Tibial nerve (tissue), 4 donors: ENCODE data around the gene PLAC1.

Experiments used
- EP300 ChIP-seq, 2 donors: sonication (generic); formaldehyde crosslinking; IDR thresholded peaks; one replicate each; pipeline ENCODE4 v1.6.1; 2017; ENCODE audit warnings: antibody characterized with exemption in 2 of 2, mild to moderate bottlenecking in 1 of 2
- POLR2A ChIP-seq, 2 donors: fragments of 450-650 bp; IDR thresholded peaks; one replicate each; pipeline ENCODE4 v1.6.1; 2017; ENCODE audit warnings: antibody characterized with exemption in 2 of 2, mild to moderate bottlenecking in 2 of 2, moderate library complexity in 2 of 2
- TF ChIP-seq, protein P1 (sequence below), 5 experiments: fragments of 200-600 bp in 3 of 5; fragments of 450-650 bp in 2 of 5; sonication (generic) in 3 of 5; IDR thresholded peaks; one replicate each; pipeline ENCODE4 v1.5.1; 2016 to 2019; ENCODE audit warnings: antibody characterized with exemption in 5 of 5, mild to moderate bottlenecking in 3 of 5, moderate library complexity in 2 of 5

DNA sequence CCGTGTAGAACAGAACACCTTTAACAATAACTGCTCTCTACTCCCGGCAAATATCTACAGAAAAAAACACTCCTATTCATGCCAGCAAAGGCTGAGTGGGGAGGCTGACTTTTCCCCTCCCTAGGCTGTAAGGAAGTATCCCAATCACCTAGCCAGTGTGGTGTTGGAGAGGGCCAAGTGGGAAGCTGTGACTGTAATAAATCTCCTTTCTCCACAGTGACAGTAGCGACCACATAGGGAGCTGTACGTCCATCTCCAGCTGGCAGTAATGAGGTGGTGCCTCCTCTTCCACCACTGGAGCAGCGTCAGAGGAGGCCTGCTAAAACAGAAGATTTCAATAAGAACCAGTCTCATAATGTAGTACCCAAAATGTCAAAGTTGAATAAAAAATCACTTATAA, 47.9 kb upstream of the PLAC1 start:
- TF ChIP-seq, protein P1, sequence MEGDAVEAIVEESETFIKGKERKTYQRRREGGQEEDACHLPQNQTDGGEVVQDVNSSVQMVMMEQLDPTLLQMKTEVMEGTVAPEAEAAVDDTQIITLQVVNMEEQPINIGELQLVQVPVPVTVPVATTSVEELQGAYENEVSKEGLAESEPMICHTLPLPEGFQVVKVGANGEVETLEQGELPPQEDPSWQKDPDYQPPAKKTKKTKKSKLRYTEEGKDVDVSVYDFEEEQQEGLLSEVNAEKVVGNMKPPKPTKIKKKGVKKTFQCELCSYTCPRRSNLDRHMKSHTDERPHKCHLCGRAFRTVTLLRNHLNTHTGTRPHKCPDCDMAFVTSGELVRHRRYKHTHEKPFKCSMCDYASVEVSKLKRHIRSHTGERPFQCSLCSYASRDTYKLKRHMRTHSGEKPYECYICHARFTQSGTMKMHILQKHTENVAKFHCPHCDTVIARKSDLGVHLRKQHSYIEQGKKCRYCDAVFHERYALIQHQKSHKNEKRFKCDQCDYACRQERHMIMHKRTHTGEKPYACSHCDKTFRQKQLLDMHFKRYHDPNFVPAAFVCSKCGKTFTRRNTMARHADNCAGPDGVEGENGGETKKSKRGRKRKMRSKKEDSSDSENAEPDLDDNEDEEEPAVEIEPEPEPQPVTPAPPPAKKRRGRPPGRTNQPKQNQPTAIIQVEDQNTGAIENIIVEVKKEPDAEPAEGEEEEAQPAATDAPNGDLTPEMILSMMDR (IDR thresholded peaks at IDR 0.05) = no peak
- no peak for TF ChIP-seq POLR2A (IDR thresholded peaks at IDR 0.05)
- TF ChIP-seq EP300 (IDR thresholded peaks at IDR 0.05) = no peak
